Pancreas (tissue), 10 donors: ENCODE results near the gene SLC6A4. TPM values are rescaled to one million over a fixed set of nuclear protein-coding genes. Genes with fewer than 3 reads are reported as not detected.

ENCODE experiments used
- ATAC-seq, 4 donors: fragments of 200-7000 bp; cut with Tn5 transposase; one replicate each; pipeline versions ENCODE4 v1.8.0 to v1.9.1; 2020; ENCODE audit warnings: mild to moderate bottlenecking in 4 of 4, moderate library complexity in 4 of 4
- DNase-seq, 6 donors: peaks; one replicate each; pipeline ENCODE4 v3.0.0-alpha.2; 2020
- FAIRE-seq: peaks from 2 replicates; lab custom pipeline; 2012; peaks lifted over from hg19 to GRCh38; lab: Jason Lieb, UNC
- H3K27ac ChIP-seq, 4 donors: fragments of 200-600 bp; sonication (generic); 1 replicate in 3 of 4; 2 replicates in 1 of 4; pipeline versions ENCODE4 v1.5.0 to v1.8.0; 2020
- H3K27me3 ChIP-seq, 4 donors: fragments of 200-600 bp; one replicate each; pipeline ENCODE4 v1.8.0; 2021
- H3K36me3 ChIP-seq, 3 donors: fragments of 200-600 bp; sonication (generic) in 1 of 3; one replicate each; pipeline versions ENCODE4 v1.5.0 to v1.8.0; 2020 to 2021
- H3K4me1 ChIP-seq, 3 donors: fragments of 200-600 bp; one replicate each; pipeline ENCODE4 v1.8.0; 2021
- H3K4me3 ChIP-seq, 4 donors: fragments of 200-600 bp; sonication (generic) in 2 of 4; one replicate each; pipeline versions ENCODE4 v1.5.0 to v1.8.0; 2020 to 2021
- H3K9me3 ChIP-seq, 4 donors: fragments of 200-600 bp; one replicate each; pipeline ENCODE4 v1.8.0; 2021
- WGBS, 2 donors: extraction: QIAGEN DNeasy Blood & Tissue Kit; methylation state at CpG; one replicate each; pipeline ENCODE4 v1.1.7; 2013; 5-methylcytosine and 5-hydroxymethylcytosine counted together
- intact Hi-C, 3 donors: fragments of 100-400 bp; cut with DNase I; formaldehyde crosslinking; loops; one replicate each; pipeline versions ENCODE4 v1.11.1 to v1.14.2; 2022
- polyA plus RNA-seq, 2 donors: library from polyadenylated mRNA; stranded (reverse); fragments of 200-250 nt; gene quantifications; one replicate each; pipeline ENCODE4 v1.2.3, GENCODE V29; 2013
- total RNA-seq, 6 donors: library from RNA; stranded (reverse); fragmentation: NEBNext Ultra II Directional in 4 of 6; extraction: Animal tissue kit (Norgen Biotek cat#: 25700) in 4 of 6; gene quantifications; one replicate each; pipeline versions ENCODE4 v1.2.1 to v1.2.4, GENCODE V29; 2021 to 2023
- TF ChIP-seq, protein P1 (sequence below), 4 donors: fragments of 200-600 bp; sonication (generic) in 3 of 4; IDR thresholded peaks; one replicate each; pipeline versions ENCODE4 v1.5.0 to v1.8.0; 2021; ENCODE audit warnings: antibody characterized with exemption in 4 of 4
- donor health status: healthy with polysubstance abuse.
- donor health status: DM: no; HTN: no; CAD: no; lungs with moderate emphysema.
- donor health status: DM: no; HTN: no; CAD: no.
- donor health status: control.
- donor health status: control.
- donor health status: Bipolar disorder and iron deficiency.
- donor health status: DM: yes; HTN: yes; CAD: no.
- donor health status: DM: no; HTN: no; CAD: no.
- donor health status: DM: no; HTN: no; CAD: no.
- donor health status: DM: yes; HTN: yes; CAD: no.

The SLC6A4 gene
- total and polyA plus RNA-seq, 8 donors = 0.42 to 3.1 (median 0.87) TPM

- intact Hi-C loops = no loop called here
- Histone ChIP-seq H3K36me3 (no peaks in the 10 kb centered on the region), H3K27ac (no peak overlapping the region), H3K4me3 (no peak overlapping the region), H3K27me3 (no peaks in the 10 kb centered on the region), H3K9me3 (no peaks in the 10 kb centered on the region), H3K4me1 (peaks cover 0 to 3% (median 0%) of the 10 kb centered on the region in 3 donors)
- DNase-seq (no peak), ATAC-seq (no peak), FAIRE-seq (no peak)
- 74 to 80% methylated on average over 5 of the region's 5 CpGs for WGBS, 2 donors
- TF ChIP-seq, protein P1, sequence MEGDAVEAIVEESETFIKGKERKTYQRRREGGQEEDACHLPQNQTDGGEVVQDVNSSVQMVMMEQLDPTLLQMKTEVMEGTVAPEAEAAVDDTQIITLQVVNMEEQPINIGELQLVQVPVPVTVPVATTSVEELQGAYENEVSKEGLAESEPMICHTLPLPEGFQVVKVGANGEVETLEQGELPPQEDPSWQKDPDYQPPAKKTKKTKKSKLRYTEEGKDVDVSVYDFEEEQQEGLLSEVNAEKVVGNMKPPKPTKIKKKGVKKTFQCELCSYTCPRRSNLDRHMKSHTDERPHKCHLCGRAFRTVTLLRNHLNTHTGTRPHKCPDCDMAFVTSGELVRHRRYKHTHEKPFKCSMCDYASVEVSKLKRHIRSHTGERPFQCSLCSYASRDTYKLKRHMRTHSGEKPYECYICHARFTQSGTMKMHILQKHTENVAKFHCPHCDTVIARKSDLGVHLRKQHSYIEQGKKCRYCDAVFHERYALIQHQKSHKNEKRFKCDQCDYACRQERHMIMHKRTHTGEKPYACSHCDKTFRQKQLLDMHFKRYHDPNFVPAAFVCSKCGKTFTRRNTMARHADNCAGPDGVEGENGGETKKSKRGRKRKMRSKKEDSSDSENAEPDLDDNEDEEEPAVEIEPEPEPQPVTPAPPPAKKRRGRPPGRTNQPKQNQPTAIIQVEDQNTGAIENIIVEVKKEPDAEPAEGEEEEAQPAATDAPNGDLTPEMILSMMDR (IDR thresholded peaks at IDR 0.05) = no peak
Measured at GRCh38 chr17:30239089-30239462, 3.6 kb upstream of the SLC6A4 start.

DNA sequence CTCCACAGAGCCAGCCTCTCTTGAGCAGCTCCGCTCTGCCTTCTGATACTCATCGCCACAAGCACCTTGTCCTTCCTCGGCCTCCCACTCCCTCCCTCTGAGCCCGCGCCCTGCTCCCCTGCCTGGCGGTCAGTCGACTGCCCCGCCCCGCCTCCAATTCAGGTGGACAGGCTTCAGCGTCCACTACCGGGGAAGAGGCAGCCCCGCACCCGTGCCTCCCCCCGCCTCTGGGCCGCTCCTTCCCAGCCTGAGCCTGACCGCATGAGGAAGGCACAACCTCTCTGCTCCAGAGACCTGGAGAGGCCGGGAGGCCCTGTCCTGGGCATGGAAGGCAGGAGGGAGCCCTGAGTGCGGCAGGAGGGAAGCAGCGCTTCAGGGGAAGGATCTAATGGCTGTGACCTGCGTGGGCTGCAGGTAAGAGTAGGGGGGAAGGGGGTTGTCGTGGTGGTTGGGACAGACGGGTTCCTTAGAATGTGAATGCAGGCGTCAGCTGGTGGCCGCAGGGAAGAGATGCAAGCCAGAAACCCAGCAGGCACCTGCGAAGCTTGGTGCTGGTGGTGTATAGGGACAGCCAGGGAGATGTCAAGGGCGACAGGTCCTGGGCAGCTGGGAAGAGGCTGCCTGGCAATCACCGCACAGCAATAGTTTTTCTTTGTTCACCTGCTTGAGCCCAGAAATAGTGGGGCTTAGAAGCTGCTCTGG lies 3.0 kb upstream of the SLC6A4 start:
- no peaks in the 10 kb centered on the region for H3K9me3 ChIP-seq
- intact Hi-C loops = no loop called here
- FAIRE-seq (no peak), DNase-seq (no peak), ATAC-seq (no peak)
- no peak overlapping the region for H3K4me3 ChIP-seq
- H3K4me1 ChIP-seq = peaks cover 0 to 3% (median 0%) of the 10 kb centered on the region in 3 donors
- TF ChIP-seq, protein P1 (IDR thresholded peaks at IDR 0.05) = no peak
- H3K36me3 ChIP-seq = no peaks in the 10 kb centered on the region
- H3K27me3 ChIP-seq = no peaks in the 10 kb centered on the region
- no peak overlapping the region for H3K27ac ChIP-seq
- 55 to 63% methylated on average over 27 of the region's 27 CpGs for WGBS, 2 donors

- intact Hi-C loops = no loop called here
- DNase-seq = no peak
- Histone ChIP-seq H3K4me3 (no peak overlapping the region), H3K9me3 (no peaks in the 10 kb centered on the region), H3K27ac (no peak overlapping the region), H3K36me3 (no peaks in the 10 kb centered on the region), H3K27me3 (no peaks in the 10 kb centered on the region), H3K4me1 (peaks cover 0 to 3% (median 0%) of the 10 kb centered on the region in 3 donors)
- TF ChIP-seq, protein P1 (IDR thresholded peaks at IDR 0.05) = no peak
- ATAC-seq = no peak
- FAIRE-seq = no peak
- WGBS, 2 donors = 48 to 65% methylated on average over 7 of the region's 7 CpGs
Measured at GRCh38 chr17:30238003-30238344, 2.5 kb upstream of the SLC6A4 start.

DNA sequence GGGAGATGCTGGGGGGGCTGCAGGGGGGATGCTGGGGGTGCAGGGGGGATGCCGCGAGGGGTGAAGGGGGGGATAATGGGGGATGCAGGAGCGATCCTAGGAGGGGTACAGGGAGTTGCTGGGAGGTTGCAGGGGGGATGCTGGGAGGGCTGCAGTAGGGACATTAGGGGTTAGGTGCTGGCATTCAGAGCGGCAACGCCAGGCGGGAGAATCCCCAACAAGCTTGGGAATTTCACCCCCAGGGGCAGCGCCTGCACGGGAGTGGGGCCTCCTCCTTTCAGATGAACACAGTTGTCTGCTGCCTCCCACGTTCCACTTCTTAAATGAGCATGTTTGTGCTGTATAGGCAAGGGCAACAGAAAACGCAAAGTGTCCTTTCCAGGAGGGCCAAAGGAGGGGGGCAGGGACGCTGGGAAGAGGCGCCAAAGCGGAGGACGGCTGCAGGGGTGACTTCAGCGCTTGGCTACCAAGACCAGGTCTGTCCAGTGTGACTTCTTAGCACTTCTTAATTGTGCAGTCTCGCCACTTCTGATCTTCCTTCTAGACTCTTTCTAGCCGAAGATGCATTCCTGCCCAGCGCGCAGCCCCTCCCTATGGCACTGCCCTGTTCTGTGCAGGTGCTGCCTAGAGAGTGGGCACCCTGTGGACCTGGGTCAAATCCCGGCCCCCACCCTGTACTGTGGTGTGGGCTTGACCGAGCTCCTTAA lies 2.0 kb upstream of the SLC6A4 start:
- H3K36me3 ChIP-seq = no peaks in the 10 kb centered on the region
- WGBS, 2 donors = 40 to 43% methylated on average over 19 to 21 of the region's 21 CpGs
- intact Hi-C loops = no loop called here
- DNase-seq = no peak
- H3K9me3 ChIP-seq = no peaks in the 10 kb centered on the region
- H3K4me1 ChIP-seq = peaks cover 0 to 3% (median 0%) of the 10 kb centered on the region in 3 donors
- no peak overlapping the region for H3K27ac ChIP-seq
- H3K27me3 ChIP-seq = no peaks in the 10 kb centered on the region
- H3K4me3 ChIP-seq = no peak overlapping the region
- no peak for FAIRE-seq
- TF ChIP-seq, protein P1 (IDR thresholded peaks at IDR 0.05) = no peak
- no peak for ATAC-seq

- no peaks in the 10 kb centered on the region for H3K9me3 ChIP-seq
- intact Hi-C loops = no loop called here
- TF ChIP-seq, protein P1 (IDR thresholded peaks at IDR 0.05) = no peak
- no peaks in the 10 kb centered on the region for H3K36me3 ChIP-seq
- H3K4me1 ChIP-seq = peaks cover 0 to 3% (median 0%) of the 10 kb centered on the region in 3 donors
- H3K4me3 ChIP-seq = no peak overlapping the region
- ATAC-seq (peak; percentile 75 to 87 (median 82)), FAIRE-seq (no peak), DNase-seq (peak; percentile 30 to 87 (median 62))
- 8 to 9% methylated on average over 20 of the region's 20 CpGs for WGBS, 2 donors
- H3K27ac ChIP-seq = no peak overlapping the region
- no peaks in the 10 kb centered on the region for H3K27me3 ChIP-seq
Measured at GRCh38 chr17:30236766-30237165, 1.3 kb upstream of the SLC6A4 start.
